Gastroesophageal sphincter (tissue), 4 donors: ENCODE results near the gene PLCH2. TPM values are rescaled to one million over a fixed set of nuclear protein-coding genes. Genes with fewer than 3 reads are reported as not detected.

Experiments used
- ATAC-seq: fragments of 150-250 bp; one replicate; pipeline ENCODE4 v1.9.1; 2016; ENCODE audit warnings: mild to moderate bottlenecking, moderate library complexity
- H3K27ac ChIP-seq, 4 donors: fragments of 200-600 bp; sonication (generic) in 3 of 4; 1 replicate in 3 of 4; 2 replicates in 1 of 4; pipeline ENCODE4 v1.5.1; 2016 to 2019
- H3K27me3 ChIP-seq: fragments of 200-600 bp; sonication (generic); one replicate; pipeline ENCODE4 v1.5.1; 2019
- H3K36me3 ChIP-seq, 2 donors: fragments of 200-600 bp; sonication (generic); one replicate each; pipeline ENCODE4 v1.5.1; 2019; ENCODE audit warnings: control low read depth in 1 of 2
- H3K4me1 ChIP-seq, 3 donors: fragments of 200-600 bp; sonication (generic); 1 replicate in 2 of 3; 2 replicates in 1 of 3; pipeline ENCODE4 v1.5.1; 2016 to 2019; ENCODE audit warnings: control low read depth in 2 of 3
- H3K4me3 ChIP-seq, 2 donors: fragments of 200-600 bp; sonication (generic); one replicate each; pipeline ENCODE4 v1.5.1; 2019; ENCODE audit warnings: mild to moderate bottlenecking in 1 of 2, moderate library complexity in 1 of 2
- H3K9me3 ChIP-seq, 3 donors: fragments of 200-600 bp; sonication (generic); one replicate each; pipeline ENCODE4 v1.5.1; 2017 to 2019; ENCODE audit warnings: control low read depth in 2 of 3
- EP300 ChIP-seq: sonication (generic); formaldehyde crosslinking; IDR thresholded peaks from one replicate; pipeline ENCODE4 v1.6.1; 2017; ENCODE audit warnings: antibody characterized with exemption, mild to moderate bottlenecking
- POLR2A ChIP-seq, 2 donors: fragments of 450-650 bp; IDR thresholded peaks; one replicate each; pipeline ENCODE4 v1.6.1; 2017; ENCODE audit warnings: antibody characterized with exemption in 2 of 2, mild to moderate bottlenecking in 2 of 2, moderate library complexity in 1 of 2
- POLR2AphosphoS5 ChIP-seq: sonication (generic); formaldehyde crosslinking; IDR thresholded peaks from one replicate; pipeline ENCODE4 v1.6.1; 2017; ENCODE audit warnings: antibody characterized with exemption
- WGBS, 2 donors: methylation state at CpG; one replicate each; pipeline ENCODE4 v1.1.5; 2018; ENCODE audit warnings: low coverage in 1 of 2; 5-methylcytosine and 5-hydroxymethylcytosine counted together
- total RNA-seq, 4 donors: library from RNA; depleted of rRNA; stranded (reverse); fragments of >200 nt; gene quantifications; one replicate each; pipeline ENCODE4 v1.1.0, GENCODE V29; 2016
- TF ChIP-seq, protein P1 (sequence below), 4 experiments: fragments of 200-600 bp in 2 of 4; fragments of 450-650 bp in 2 of 4; sonication (generic) in 1 of 4; IDR thresholded peaks; one replicate each; pipeline ENCODE4 v1.5.1; 2017 to 2019; ENCODE audit warnings: antibody characterized with exemption in 4 of 4, mild to moderate bottlenecking in 2 of 4, moderate library complexity in 2 of 4

The PLCH2 gene
- total RNA-seq, 4 donors from 2014 or later, result under 0.01 to 0.72 (median 0.15) TPM

GRCh38 chr1:2447276-2448097 lies 28.6 kb upstream of the PLCH2 start:
- ATAC-seq, result no peak
- Histone ChIP-seq H3K4me3 (no peak overlapping the region), H3K4me1 (peaks cover 0 to 9% (median 0%) of the 10 kb centered on the region in 3 donors), H3K9me3 (no peaks in the 10 kb centered on the region), H3K36me3 (no peaks in the 10 kb centered on the region), H3K27me3 (peaks cover 97% of the 10 kb centered on the region), H3K27ac (no peak overlapping the region)
- TF ChIP-seq POLR2AphosphoS5 (no peak), EP300 (no peak), POLR2A (IDR thresholded peaks at IDR 0.05) (no peak)
- TF ChIP-seq, protein P1, sequence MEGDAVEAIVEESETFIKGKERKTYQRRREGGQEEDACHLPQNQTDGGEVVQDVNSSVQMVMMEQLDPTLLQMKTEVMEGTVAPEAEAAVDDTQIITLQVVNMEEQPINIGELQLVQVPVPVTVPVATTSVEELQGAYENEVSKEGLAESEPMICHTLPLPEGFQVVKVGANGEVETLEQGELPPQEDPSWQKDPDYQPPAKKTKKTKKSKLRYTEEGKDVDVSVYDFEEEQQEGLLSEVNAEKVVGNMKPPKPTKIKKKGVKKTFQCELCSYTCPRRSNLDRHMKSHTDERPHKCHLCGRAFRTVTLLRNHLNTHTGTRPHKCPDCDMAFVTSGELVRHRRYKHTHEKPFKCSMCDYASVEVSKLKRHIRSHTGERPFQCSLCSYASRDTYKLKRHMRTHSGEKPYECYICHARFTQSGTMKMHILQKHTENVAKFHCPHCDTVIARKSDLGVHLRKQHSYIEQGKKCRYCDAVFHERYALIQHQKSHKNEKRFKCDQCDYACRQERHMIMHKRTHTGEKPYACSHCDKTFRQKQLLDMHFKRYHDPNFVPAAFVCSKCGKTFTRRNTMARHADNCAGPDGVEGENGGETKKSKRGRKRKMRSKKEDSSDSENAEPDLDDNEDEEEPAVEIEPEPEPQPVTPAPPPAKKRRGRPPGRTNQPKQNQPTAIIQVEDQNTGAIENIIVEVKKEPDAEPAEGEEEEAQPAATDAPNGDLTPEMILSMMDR (IDR thresholded peaks at IDR 0.05), result no peak
- WGBS, 2 donors, result 60 to 87% methylated on average over 1 to 3 of the region's 23 CpGs

DNA sequence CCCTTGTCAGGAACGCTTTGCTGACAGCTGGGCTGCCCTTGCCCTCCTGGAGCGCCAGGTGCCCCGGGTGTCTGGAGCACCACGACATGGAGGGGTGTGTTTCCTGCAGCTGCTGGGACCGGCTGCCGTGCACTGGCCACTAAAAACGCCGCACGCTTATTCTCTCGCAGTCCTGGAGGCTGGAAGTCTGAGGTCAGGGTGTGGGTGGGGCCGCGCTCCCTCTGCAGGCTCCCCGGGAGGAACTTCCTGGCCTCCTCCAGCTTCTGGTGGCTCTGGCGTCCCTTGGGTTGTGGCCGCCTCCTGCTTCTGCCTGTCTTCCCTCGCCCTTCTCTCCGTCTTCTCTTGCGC lies 28.0 kb upstream of the PLCH2 start:
- H3K36me3 ChIP-seq, result no peaks in the 10 kb centered on the region
- H3K27ac ChIP-seq, result no peak overlapping the region
- peaks cover 0 to 9% (median 0%) of the 10 kb centered on the region in 3 donors for H3K4me1 ChIP-seq
- H3K9me3 ChIP-seq, result no peaks in the 10 kb centered on the region
- H3K27me3 ChIP-seq, result peaks cover 97% of the 10 kb centered on the region
- no peak overlapping the region for H3K4me3 ChIP-seq
- WGBS, 2 donors, result 55 to 80% methylated on average over 5 to 10 of the region's 18 CpGs
- ATAC-seq, result no peak
- TF ChIP-seq, protein P1 (IDR thresholded peaks at IDR 0.05), result no peak
- TF ChIP-seq POLR2A (IDR thresholded peaks at IDR 0.05) (no peak), POLR2AphosphoS5 (no peak), EP300 (no peak)

DNA sequence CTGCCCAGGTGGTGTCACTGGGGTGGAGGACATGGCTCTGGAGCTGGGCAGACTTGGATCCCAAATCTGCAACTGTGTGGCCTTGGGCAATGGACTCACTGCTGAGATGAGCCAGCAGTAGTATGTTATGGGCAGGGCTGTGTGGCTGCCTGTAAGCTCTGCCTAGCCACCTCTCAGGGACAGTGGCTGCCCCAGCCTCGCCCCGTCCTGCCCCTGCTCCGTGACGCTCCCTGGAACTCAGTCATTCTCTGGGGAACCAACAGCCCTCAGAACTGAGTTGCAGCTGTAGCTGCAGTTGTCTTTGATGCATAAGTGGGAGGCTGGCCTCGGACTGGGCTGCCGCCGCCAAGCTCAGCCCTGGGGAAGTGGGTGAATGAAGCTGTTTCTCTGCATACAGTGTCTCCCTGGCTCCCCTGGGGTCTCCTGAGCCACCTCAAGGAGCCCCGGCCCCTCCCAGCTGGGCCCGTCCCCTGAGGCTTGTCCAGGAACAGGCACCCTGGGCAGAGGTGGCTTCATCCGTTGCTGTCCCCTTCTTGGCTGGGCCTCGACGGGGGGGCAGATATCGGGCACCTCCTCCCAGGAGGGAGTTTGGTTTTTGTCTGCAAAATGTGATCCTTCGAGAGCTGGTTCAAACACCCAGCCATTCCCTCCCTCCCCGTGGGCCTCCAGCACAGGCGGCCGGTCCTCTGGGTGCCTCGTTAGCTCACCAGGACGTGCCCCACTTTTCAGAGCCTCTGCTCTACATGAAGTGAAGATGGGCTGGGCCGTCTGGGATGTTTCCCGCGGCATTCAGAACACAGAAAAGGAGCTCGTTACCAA lies 26.2 kb upstream of the PLCH2 start:
- WGBS, 2 donors, result 71 to 88% methylated on average over 5 to 6 of the region's 23 CpGs
- ATAC-seq, result no peak
- TF ChIP-seq, protein P1 (IDR thresholded peaks at IDR 0.05), result no peak
- no peak for TF ChIP-seq EP300
- no peak for TF ChIP-seq POLR2AphosphoS5
- TF ChIP-seq POLR2A (IDR thresholded peaks at IDR 0.05), result no peak
- Histone ChIP-seq H3K4me3 (no peak overlapping the region), H3K36me3 (no peaks in the 10 kb centered on the region), H3K27ac (no peak overlapping the region), H3K9me3 (no peaks in the 10 kb centered on the region), H3K27me3 (peaks cover 97% of the 10 kb centered on the region), H3K4me1 (no peaks in the 10 kb centered on the region)

DNA sequence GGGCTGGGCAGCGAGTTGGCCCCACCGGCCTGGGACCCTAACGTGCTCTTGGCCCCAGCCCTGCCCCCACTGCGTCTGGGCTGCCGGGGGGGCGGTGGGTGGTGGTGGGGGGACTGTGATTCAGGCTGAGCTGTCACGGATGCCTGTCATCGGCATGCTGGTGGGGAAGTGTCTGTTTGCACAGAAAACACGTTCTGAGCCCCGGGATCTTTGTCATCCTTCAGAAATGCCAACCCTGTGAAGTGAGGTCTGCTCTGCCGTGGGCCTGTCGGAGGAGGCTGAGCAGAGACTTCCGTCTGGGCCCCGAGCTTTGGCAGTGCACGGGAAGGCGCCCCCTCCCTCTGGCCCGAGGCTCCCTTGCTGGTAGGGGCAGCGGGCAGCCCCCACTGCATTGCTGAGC lies 24.3 kb upstream of the PLCH2 start:
- no peak for ATAC-seq
- no peaks in the 10 kb centered on the region for H3K36me3 ChIP-seq
- no CpG with 5 or more reads among the region's 18 CpGs for WGBS, 2 donors
- H3K9me3 ChIP-seq, result no peaks in the 10 kb centered on the region
- no peaks in the 10 kb centered on the region for H3K4me1 ChIP-seq
- TF ChIP-seq, protein P1 (IDR thresholded peaks at IDR 0.05), result no peak
- TF ChIP-seq EP300 (no peak), POLR2AphosphoS5 (no peak), POLR2A (IDR thresholded peaks at IDR 0.05) (no peak)
- H3K27ac ChIP-seq, result no peak overlapping the region
- H3K4me3 ChIP-seq, result no peak overlapping the region
- peaks cover 96% of the 10 kb centered on the region for H3K27me3 ChIP-seq
